Measurements from ENCODE around the gene SPINT2.
"Not testable (repeated sequence)": the region's sequence is repeated elsewhere in the genome, so short reads cannot be mapped to it uniquely, and the experiment has no call there.

SPINT2 gene

GRCh38 chr19:38224863-38225218 lies 39.5 kb upstream of the SPINT2 start:
- peaks cover 17% of the 10 kb centered on the region for H3K27me3 ChIP-seq (ENCODE audit: control insufficient read depth, insufficient read depth, low read length)
- H3K4me3 ChIP-seq (ENCODE audit: low read depth, low read length); H3K27ac ChIP-seq (ENCODE audit: low read depth, low read length); H3K9ac ChIP-seq (ENCODE audit: low read depth, low read length); H3K9me3 ChIP-seq (ENCODE audit: control insufficient read depth, insufficient read depth, low read length); H3K36me3 ChIP-seq (ENCODE audit: control insufficient read depth, insufficient read depth, low read length): not testable (repeated sequence)
- H3K4me1 ChIP-seq (ENCODE audit: control insufficient read depth, insufficient read depth, low read length): peaks cover 24% of the 10 kb centered on the region

GRCh38 chr19:38227287-38228004 lies 36.9 kb upstream of the SPINT2 start:
- Histone ChIP-seq H3K36me3 (ENCODE audit: control insufficient read depth, insufficient read depth, low read length) (no peaks in the 10 kb centered on the region), H3K9me3 (ENCODE audit: control insufficient read depth, insufficient read depth, low read length) (no peaks in the 10 kb centered on the region), H3K9ac (ENCODE audit: low read depth, low read length) (peak overlapping the region; percentile 33; the same call in 1 of the 2 replicates), H3K27me3 (ENCODE audit: control insufficient read depth, insufficient read depth, low read length) (peaks cover 25% of the 10 kb centered on the region), H3K27ac (ENCODE audit: low read depth, low read length) (peak overlapping the region; percentile 82), H3K4me1 (ENCODE audit: control insufficient read depth, insufficient read depth, low read length) (peaks cover 24% of the 10 kb centered on the region), H3K4me3 (ENCODE audit: low read depth, low read length) (peak overlapping the region; percentile 47)

GRCh38 chr19:38228005-38228377 lies 36.4 kb upstream of the SPINT2 start:
- H3K27me3 ChIP-seq (ENCODE audit: control insufficient read depth, insufficient read depth, low read length): peaks cover 25% of the 10 kb centered on the region
- peak overlapping the region; percentile 47 for H3K4me3 ChIP-seq (ENCODE audit: low read depth, low read length)
- H3K9me3 ChIP-seq (ENCODE audit: control insufficient read depth, insufficient read depth, low read length): no peaks in the 10 kb centered on the region
- peaks cover 21% of the 10 kb centered on the region for H3K4me1 ChIP-seq (ENCODE audit: control insufficient read depth, insufficient read depth, low read length)
- H3K27ac ChIP-seq (ENCODE audit: low read depth, low read length): peak overlapping the region; percentile 82
- no peaks in the 10 kb centered on the region for H3K36me3 ChIP-seq (ENCODE audit: control insufficient read depth, insufficient read depth, low read length)
- peak overlapping the region; percentile 33 for H3K9ac ChIP-seq (ENCODE audit: low read depth, low read length)

- H3K4me1 ChIP-seq (ENCODE audit: control insufficient read depth, insufficient read depth, low read length): peaks cover 15% of the 10 kb centered on the region
- no peak overlapping the region for H3K27ac ChIP-seq (ENCODE audit: low read depth, low read length)
- H3K27me3 ChIP-seq (ENCODE audit: control insufficient read depth, insufficient read depth, low read length): peaks cover 25% of the 10 kb centered on the region
- no peaks in the 10 kb centered on the region for H3K9me3 ChIP-seq (ENCODE audit: control insufficient read depth, insufficient read depth, low read length)
- no peak overlapping the region for H3K9ac ChIP-seq (ENCODE audit: low read depth, low read length)
- H3K4me3 ChIP-seq (ENCODE audit: low read depth, low read length): peak overlapping the region; percentile 73
- H3K36me3 ChIP-seq (ENCODE audit: control insufficient read depth, insufficient read depth, low read length): no peaks in the 10 kb centered on the region
Measured at GRCh38 chr19:38228491-38229439, 35.6 kb upstream of the SPINT2 start.

- Histone ChIP-seq H3K9me3 (ENCODE audit: control insufficient read depth, insufficient read depth, low read length) (no peaks in the 10 kb centered on the region), H3K27ac (ENCODE audit: low read depth, low read length) (peak overlapping the region; percentile 51), H3K4me1 (ENCODE audit: control insufficient read depth, insufficient read depth, low read length) (peaks cover 15% of the 10 kb centered on the region), H3K4me3 (ENCODE audit: low read depth, low read length) (peak overlapping the region; percentile 73), H3K27me3 (ENCODE audit: control insufficient read depth, insufficient read depth, low read length) (peaks cover 25% of the 10 kb centered on the region), H3K36me3 (ENCODE audit: control insufficient read depth, insufficient read depth, low read length) (no peaks in the 10 kb centered on the region), H3K9ac (ENCODE audit: low read depth, low read length) (no peak overlapping the region)
Measured at GRCh38 chr19:38229585-38230073, 34.7 kb upstream of the SPINT2 start.

- H3K9me3 ChIP-seq (ENCODE audit: control insufficient read depth, insufficient read depth, low read length); H3K4me3 ChIP-seq (ENCODE audit: low read depth, low read length); H3K9ac ChIP-seq (ENCODE audit: low read depth, low read length); H3K27ac ChIP-seq (ENCODE audit: low read depth, low read length); H3K36me3 ChIP-seq (ENCODE audit: control insufficient read depth, insufficient read depth, low read length): not testable (repeated sequence)
- Histone ChIP-seq H3K4me1 (ENCODE audit: control insufficient read depth, insufficient read depth, low read length) (peaks cover 15% of the 10 kb centered on the region), H3K27me3 (ENCODE audit: control insufficient read depth, insufficient read depth, low read length) (peaks cover 25% of the 10 kb centered on the region)
Measured at GRCh38 chr19:38230506-38231133, 33.8 kb upstream of the SPINT2 start.

- Histone ChIP-seq H3K9ac (ENCODE audit: low read depth, low read length) (no peak overlapping the region), H3K4me3 (ENCODE audit: low read depth, low read length) (no peak overlapping the region), H3K4me1 (ENCODE audit: control insufficient read depth, insufficient read depth, low read length) (peaks cover 10% of the 10 kb centered on the region), H3K27me3 (ENCODE audit: control insufficient read depth, insufficient read depth, low read length) (peaks cover 21% of the 10 kb centered on the region), H3K9me3 (ENCODE audit: control insufficient read depth, insufficient read depth, low read length) (no peaks in the 10 kb centered on the region), H3K27ac (ENCODE audit: low read depth, low read length) (no peak overlapping the region), H3K36me3 (ENCODE audit: control insufficient read depth, insufficient read depth, low read length) (no peaks in the 10 kb centered on the region)
Measured at GRCh38 chr19:38231918-38232317, 32.5 kb upstream of the SPINT2 start.

GRCh38 chr19:38233740-38234251 lies 30.6 kb upstream of the SPINT2 start:
- Histone ChIP-seq H3K36me3 (ENCODE audit: control insufficient read depth, insufficient read depth, low read length) (no peaks in the 10 kb centered on the region), H3K9ac (ENCODE audit: low read depth, low read length) (no peak overlapping the region)

GRCh38 chr19:38234615-38235014 lies 29.8 kb upstream of the SPINT2 start:
- Histone ChIP-seq H3K4me1 (ENCODE audit: control insufficient read depth, insufficient read depth, low read length) (no peaks in the 10 kb centered on the region; the same call in 1 of the 2 replicates), H3K27me3 (ENCODE audit: control insufficient read depth, insufficient read depth, low read length) (peaks cover 8% of the 10 kb centered on the region), H3K27ac (ENCODE audit: low read depth, low read length) (no peak overlapping the region), H3K36me3 (ENCODE audit: control insufficient read depth, insufficient read depth, low read length) (no peaks in the 10 kb centered on the region), H3K9ac (ENCODE audit: low read depth, low read length) (no peak overlapping the region), H3K9me3 (ENCODE audit: control insufficient read depth, insufficient read depth, low read length) (no peaks in the 10 kb centered on the region), H3K4me3 (ENCODE audit: low read depth, low read length) (no peak overlapping the region)

More at GRCh38 chr19:38233740-38234251, 30.6 kb upstream of the SPINT2 start:
- peaks cover 11% of the 10 kb centered on the region for H3K27me3 ChIP-seq (ENCODE audit: control insufficient read depth, insufficient read depth, low read length)
- no peak overlapping the region for H3K4me3 ChIP-seq (ENCODE audit: low read depth, low read length)
- H3K9me3 ChIP-seq (ENCODE audit: control insufficient read depth, insufficient read depth, low read length): no peaks in the 10 kb centered on the region
- H3K4me1 ChIP-seq (ENCODE audit: control insufficient read depth, insufficient read depth, low read length): no peaks in the 10 kb centered on the region; the same call in 1 of the 2 replicates
- no peak overlapping the region for H3K27ac ChIP-seq (ENCODE audit: low read depth, low read length)

- Histone ChIP-seq H3K9me3 (ENCODE audit: control insufficient read depth, insufficient read depth, low read length) (no peaks in the 10 kb centered on the region), H3K9ac (ENCODE audit: low read depth, low read length) (no peak overlapping the region), H3K36me3 (ENCODE audit: control insufficient read depth, insufficient read depth, low read length) (no peaks in the 10 kb centered on the region), H3K4me3 (ENCODE audit: low read depth, low read length) (no peak overlapping the region), H3K4me1 (ENCODE audit: control insufficient read depth, insufficient read depth, low read length) (peaks cover 2% of the 10 kb centered on the region; the same call in 1 of the 2 replicates), H3K27me3 (ENCODE audit: control insufficient read depth, insufficient read depth, low read length) (no peaks in the 10 kb centered on the region; the same call in 1 of the 2 replicates), H3K27ac (ENCODE audit: low read depth, low read length) (no peak overlapping the region)
Measured at GRCh38 chr19:38239816-38240215, 24.6 kb upstream of the SPINT2 start.

Measured in HUES48 (cell line).